CD4-positive, CD25-positive, alpha-beta regulatory T cell (primary cell): Measurements from ENCODE around the gene HERC3. TPM values are rescaled to one million over a fixed set of nuclear protein-coding genes. Genes with fewer than 3 reads are reported as not detected.

Experiments used
- ATAC-seq, 2 donors: fragments of 150-1000 bp; cut with Tn5 transposase; one replicate each; pipeline ENCODE4 v1.10.0; 2021; ENCODE audit warnings: low read depth in 2 of 2, moderate number of reproducible peaks in 2 of 2, moderate library complexity in 1 of 2
- DNase-seq, 3 donors: peaks; one replicate each; pipeline versions ENCODE4 v3.0.0 to v3.0.0-alpha.2; 2012 to 2022; ENCODE audit warnings: mixed read lengths in 1 of 3
- H3K27ac ChIP-seq: one replicate; pipeline ENCODE4 v1.7.0; 2013; ENCODE audit warnings: mild to moderate bottlenecking, low read length; ENCODE audit not compliant: insufficient read depth, poor library complexity, severe bottlenecking
- H3K27me3 ChIP-seq: one replicate; pipeline ENCODE4 v1.7.0; 2013; ENCODE audit warnings: low read length; ENCODE audit not compliant: control insufficient read depth, insufficient read depth
- H3K36me3 ChIP-seq: one replicate; pipeline ENCODE4 v1.7.0; 2013; ENCODE audit warnings: mild to moderate bottlenecking, low read length, moderate library complexity; ENCODE audit not compliant: control insufficient read depth, insufficient read depth
- H3K4me1 ChIP-seq: 2 replicates; pipeline ENCODE4 v1.7.0; 2013; ENCODE audit warnings: mild to moderate bottlenecking, low read length; ENCODE audit not compliant: insufficient read depth, control insufficient read depth, poor library complexity, severe bottlenecking
- H3K4me3 ChIP-seq: one replicate; pipeline ENCODE4 v1.7.0; 2013; ENCODE audit warnings: low read depth, mild to moderate bottlenecking, low read length, moderate library complexity
- H3K9me3 ChIP-seq, 2 experiments: 1 replicate in 1 of 2; 2 replicates in 1 of 2; pipeline ENCODE4 v1.7.0; 2013; ENCODE audit warnings: low read length in 2 of 2, mild to moderate bottlenecking in 1 of 2, moderate library complexity in 1 of 2; ENCODE audit not compliant: control insufficient read depth in 2 of 2
- H3K27ac Mint-ChIP-seq, 3 donors: one replicate each; pipeline ENCODE4 v1.8.0; 2020 to 2022; ENCODE audit warnings: mild to moderate bottlenecking in 3 of 3, mixed read lengths in 3 of 3, moderate library complexity in 2 of 3
- H3K27me3 Mint-ChIP-seq: one replicate; pipeline ENCODE4 v1.8.0; 2022; ENCODE audit warnings: mild to moderate bottlenecking, mixed read lengths
- H3K36me3 Mint-ChIP-seq: one replicate; pipeline ENCODE4 v1.8.0; 2020; ENCODE audit warnings: mixed read lengths
- H3K4me1 Mint-ChIP-seq, 4 donors: one replicate each; pipeline ENCODE4 v1.8.0; 2020 to 2022; ENCODE audit warnings: mixed read lengths in 4 of 4, mild to moderate bottlenecking in 1 of 4
- H3K4me3 Mint-ChIP-seq, 4 donors: one replicate each; pipeline ENCODE4 v1.8.0; 2020 to 2022; ENCODE audit warnings: mild to moderate bottlenecking in 4 of 4, mixed read lengths in 4 of 4, moderate library complexity in 3 of 4
- H3K9me3 Mint-ChIP-seq, 7 donors: one replicate each; pipeline ENCODE4 v1.8.0; 2020 to 2022; ENCODE audit warnings: mixed read lengths in 7 of 7, mild to moderate bottlenecking in 3 of 7, moderate library complexity in 2 of 7
- polyA plus RNA-seq, 4 donors: library from polyadenylated mRNA; unstranded; fragments of 300-500 nt; fragmentation: Illumina TruSeq; gene quantifications; one replicate each; pipeline ENCODE4 v1.2.3, GENCODE V29; 2021
- total RNA-seq: library from RNA; stranded (reverse); gene quantifications from one replicate; pipeline ENCODE4 v1.2.3, GENCODE V29; 2022

The HERC3 gene
- total and polyA plus RNA-seq, 5 donors from 2014 or later, result 35.4 to 91.4 (median 50.4) TPM

DNA sequence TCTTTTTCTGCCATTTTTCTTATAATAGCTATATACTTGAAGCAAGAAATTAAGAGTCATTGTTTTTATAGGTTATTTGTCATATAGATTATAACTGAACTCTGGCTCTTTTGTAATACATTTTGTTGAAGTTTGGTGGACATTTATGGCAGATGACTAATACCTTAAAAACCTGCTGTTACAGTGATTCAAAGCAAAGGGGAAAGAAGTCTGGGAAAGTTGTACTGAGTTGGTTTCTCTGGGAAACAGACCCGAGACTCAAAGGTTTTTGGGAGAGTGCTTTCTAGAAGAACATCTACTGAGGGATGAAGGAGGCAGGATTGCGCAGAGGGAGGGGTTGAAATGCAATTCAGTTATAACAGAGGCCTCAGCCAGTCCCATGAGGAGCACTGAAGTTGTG lies 69.5 kb downstream of the HERC3 start:
- Histone ChIP-seq H3K9me3 (no peaks in the 10 kb centered on the region), H3K27ac (no peak overlapping the region), H3K4me3 (no peak overlapping the region), H3K4me1 (no peaks in the 10 kb centered on the region), H3K27me3 (no peaks in the 10 kb centered on the region), H3K36me3 (peaks cover 57% of the 10 kb centered on the region)
- Mint-ChIP-seq H3K4me1 (peaks cover 13 to 24% (median 18%) of the 10 kb centered on the region in 4 donors), H3K36me3 (peaks cover 69% of the 10 kb centered on the region), H3K27ac (no peak overlapping the region), H3K27me3 (no peaks in the 10 kb centered on the region), H3K9me3 (peaks cover 0 to 1% (median 0%) of the 10 kb centered on the region in 7 donors), H3K4me3 (no peak overlapping the region)
- DNase-seq (no peak), ATAC-seq (no peak)

DNA sequence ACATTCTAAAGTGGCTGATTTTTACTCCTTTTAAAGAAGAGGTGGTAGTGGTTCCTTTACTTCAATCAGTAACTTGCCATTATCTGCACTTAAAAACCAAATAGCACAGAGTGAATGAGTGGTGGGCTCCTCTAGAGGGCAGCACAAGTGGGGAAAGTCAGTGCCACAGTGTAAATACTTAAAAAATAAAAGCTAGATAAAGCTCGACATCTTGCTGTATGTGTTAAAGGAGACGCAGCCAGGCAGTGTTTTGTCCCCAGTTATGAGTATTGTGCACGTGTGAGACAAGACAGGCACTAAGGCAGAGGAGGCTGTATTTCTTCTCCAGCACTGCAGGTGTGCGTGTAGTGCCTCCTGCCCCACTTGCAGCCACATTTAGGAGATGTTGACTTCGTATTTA lies 80.7 kb downstream of the HERC3 start:
- ATAC-seq, result no peak
- peak in 2 of 3 donors; percentile 26 to 56 for DNase-seq
- Histone ChIP-seq H3K27ac (no peak overlapping the region), H3K36me3 (peaks cover 60% of the 10 kb centered on the region), H3K4me3 (no peak overlapping the region), H3K27me3 (no peaks in the 10 kb centered on the region), H3K9me3 (no peaks in the 10 kb centered on the region), H3K4me1 (no peaks in the 10 kb centered on the region)
- peaks cover 0 to 2% (median 0%) of the 10 kb centered on the region in 7 donors for H3K9me3 Mint-ChIP-seq
- H3K4me3 Mint-ChIP-seq, result no peak overlapping the region
- H3K4me1 Mint-ChIP-seq, result peaks cover 0 to 11% (median 8%) of the 10 kb centered on the region in 4 donors
- no peaks in the 10 kb centered on the region for H3K27me3 Mint-ChIP-seq
- peaks cover 51% of the 10 kb centered on the region for H3K36me3 Mint-ChIP-seq
- no peak overlapping the region for H3K27ac Mint-ChIP-seq

DNA sequence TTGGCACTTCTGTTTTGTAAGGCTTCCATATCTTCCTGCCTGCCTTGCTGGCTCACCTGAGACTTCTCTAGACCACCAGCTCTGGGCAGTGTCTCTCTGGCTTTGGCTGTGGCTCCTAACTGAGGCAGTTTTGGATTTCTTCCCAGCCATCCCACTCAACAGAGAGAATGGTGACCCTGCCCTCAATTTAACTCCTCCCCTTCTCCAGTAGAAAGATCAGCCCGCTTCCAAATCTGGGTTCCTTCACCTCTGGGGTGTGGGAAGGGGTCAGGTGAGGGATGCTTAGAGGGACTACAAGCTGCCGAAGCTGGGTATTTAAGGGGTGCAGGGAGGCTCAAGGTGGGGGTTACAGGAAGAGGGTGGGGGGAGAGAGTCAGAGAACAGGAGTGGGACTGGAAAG lies 81.6 kb downstream of the HERC3 start:
- H3K27ac ChIP-seq, result no peak overlapping the region
- peak overlapping the region in 1 of 3 donors; percentile 45 for H3K27ac Mint-ChIP-seq
- H3K9me3 Mint-ChIP-seq, result peaks cover 0 to 2% (median 0%) of the 10 kb centered on the region in 7 donors
- H3K36me3 ChIP-seq, result peaks cover 64% of the 10 kb centered on the region
- H3K4me3 ChIP-seq, result no peak overlapping the region
- no peak overlapping the region for H3K4me3 Mint-ChIP-seq
- peaks cover 0 to 14% (median 8%) of the 10 kb centered on the region in 4 donors for H3K4me1 Mint-ChIP-seq
- H3K36me3 Mint-ChIP-seq, result peaks cover 52% of the 10 kb centered on the region
- no peak for ATAC-seq
- no peaks in the 10 kb centered on the region for H3K9me3 ChIP-seq
- H3K27me3 ChIP-seq, result no peaks in the 10 kb centered on the region
- no peaks in the 10 kb centered on the region for H3K27me3 Mint-ChIP-seq
- no peaks in the 10 kb centered on the region for H3K4me1 ChIP-seq
- no peak for DNase-seq

DNA sequence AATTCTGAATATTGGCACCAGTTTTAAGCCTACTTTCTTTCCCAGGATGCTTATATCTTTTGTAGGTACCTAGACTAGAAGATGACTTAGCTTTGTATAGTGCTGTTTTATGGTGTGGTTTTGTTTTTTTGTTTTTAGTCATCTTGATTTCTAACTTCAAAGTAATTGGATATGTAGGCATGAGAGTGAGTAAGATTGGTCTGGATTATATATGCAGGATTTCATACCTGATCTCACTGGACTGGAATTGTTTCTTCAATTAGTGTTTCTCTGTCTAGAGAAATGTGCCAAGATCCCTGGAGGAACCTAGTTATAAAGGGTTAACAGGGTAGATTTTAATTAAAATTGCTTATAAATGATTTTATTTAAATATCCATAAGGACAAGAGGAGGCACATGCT lies 82.3 kb downstream of the HERC3 start:
- peak overlapping the region in 1 of 3 donors; percentile 45 for H3K27ac Mint-ChIP-seq
- peaks cover 55% of the 10 kb centered on the region for H3K36me3 Mint-ChIP-seq
- H3K4me3 Mint-ChIP-seq, result no peak overlapping the region
- H3K27ac ChIP-seq, result no peak overlapping the region
- no peaks in the 10 kb centered on the region for H3K9me3 ChIP-seq
- no peaks in the 10 kb centered on the region for H3K27me3 Mint-ChIP-seq
- ATAC-seq, result no peak
- DNase-seq, result no peak
- peaks cover 0 to 19% (median 8%) of the 10 kb centered on the region in 4 donors for H3K4me1 Mint-ChIP-seq
- H3K9me3 Mint-ChIP-seq, result peaks cover 0 to 2% (median 0%) of the 10 kb centered on the region in 7 donors
- peaks cover 65% of the 10 kb centered on the region for H3K36me3 ChIP-seq
- no peaks in the 10 kb centered on the region for H3K4me1 ChIP-seq
- H3K27me3 ChIP-seq, result no peaks in the 10 kb centered on the region
- no peak overlapping the region for H3K4me3 ChIP-seq

DNA sequence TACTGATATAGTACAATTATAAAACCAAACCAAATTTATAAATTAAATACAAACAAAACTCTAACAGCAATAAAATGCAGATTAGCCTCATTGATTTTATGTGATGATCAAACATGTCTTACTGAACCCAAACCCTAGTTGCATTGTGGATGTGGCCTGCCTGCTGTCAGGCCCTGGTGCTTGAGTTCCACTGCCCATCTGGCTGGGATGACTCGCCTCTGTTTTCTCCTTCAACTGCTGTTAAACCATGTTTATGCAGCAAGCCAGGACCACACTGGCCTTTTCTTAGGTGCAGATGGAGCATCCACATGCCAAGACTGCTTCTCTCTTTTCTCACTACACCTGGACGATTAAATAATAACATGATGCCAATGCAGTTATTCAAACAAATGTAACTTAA lies 82.7 kb downstream of the HERC3 start:
- Mint-ChIP-seq H3K27me3 (no peaks in the 10 kb centered on the region), H3K9me3 (peaks cover 0 to 2% (median 0%) of the 10 kb centered on the region in 7 donors), H3K4me3 (no peak overlapping the region), H3K4me1 (peaks cover 0 to 19% (median 9%) of the 10 kb centered on the region in 4 donors), H3K27ac (no peak overlapping the region), H3K36me3 (peaks cover 56% of the 10 kb centered on the region)
- Histone ChIP-seq H3K27ac (no peak overlapping the region), H3K4me3 (no peak overlapping the region), H3K4me1 (no peaks in the 10 kb centered on the region), H3K36me3 (peaks cover 65% of the 10 kb centered on the region), H3K27me3 (no peaks in the 10 kb centered on the region), H3K9me3 (no peaks in the 10 kb centered on the region)
- ATAC-seq (no peak), DNase-seq (no peak)

DNA sequence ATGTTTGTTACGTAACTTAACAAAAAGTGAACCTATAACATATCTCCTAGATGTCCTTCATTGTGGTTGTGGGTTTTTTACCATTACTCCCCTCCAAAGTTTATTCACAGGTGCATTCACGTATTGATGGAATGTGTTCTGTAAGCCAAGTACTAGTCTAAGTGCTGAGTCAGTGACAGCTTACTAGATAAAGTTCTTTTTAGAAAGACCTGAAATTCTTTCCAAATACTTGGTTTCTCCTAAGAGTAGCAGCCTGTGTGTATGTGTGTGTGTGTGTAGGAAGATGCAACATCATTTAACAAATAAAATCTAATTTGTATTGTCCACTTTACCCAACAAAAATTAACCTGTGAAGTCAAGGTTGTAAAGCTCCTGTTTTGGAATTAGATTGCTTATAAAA lies 83.3 kb downstream of the HERC3 start:
- H3K4me3 ChIP-seq, result no peak overlapping the region
- ATAC-seq (no peak), DNase-seq (no peak)
- H3K27ac ChIP-seq, result no peak overlapping the region
- H3K27me3 Mint-ChIP-seq, result no peaks in the 10 kb centered on the region
- no peak overlapping the region for H3K4me3 Mint-ChIP-seq
- no peaks in the 10 kb centered on the region for H3K27me3 ChIP-seq
- no peak overlapping the region for H3K27ac Mint-ChIP-seq
- peaks cover 66% of the 10 kb centered on the region for H3K36me3 ChIP-seq
- H3K36me3 Mint-ChIP-seq, result peaks cover 55% of the 10 kb centered on the region
- peaks cover 0 to 19% (median 9%) of the 10 kb centered on the region in 4 donors for H3K4me1 Mint-ChIP-seq
- H3K4me1 ChIP-seq, result no peaks in the 10 kb centered on the region
- no peaks in the 10 kb centered on the region for H3K9me3 ChIP-seq
- H3K9me3 Mint-ChIP-seq, result peaks cover 0 to 2% (median 0%) of the 10 kb centered on the region in 7 donors

DNA sequence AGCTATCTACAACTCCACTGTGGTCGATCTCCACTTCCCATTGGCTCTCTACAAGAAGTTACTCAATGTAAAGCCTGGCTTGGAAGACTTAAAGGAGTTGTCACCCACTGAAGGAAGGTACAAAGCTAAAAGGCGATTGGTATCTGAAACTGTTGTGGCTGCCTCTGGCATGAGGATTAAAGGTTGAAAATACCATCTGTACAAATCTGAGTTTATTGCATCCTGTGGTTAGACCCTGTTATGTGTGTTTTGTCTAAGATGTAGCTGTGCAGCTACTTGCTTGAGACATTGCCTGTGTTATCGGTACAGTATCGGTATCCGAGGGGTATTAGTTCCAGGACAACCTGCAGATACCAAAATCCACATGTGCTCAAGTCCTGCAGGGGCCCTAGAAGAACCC lies 88.9 kb downstream of the HERC3 start:
- Histone ChIP-seq H3K9me3 (peaks cover 0 to 4% of the 10 kb centered on the region in 2 experiments), H3K4me1 (no peaks in the 10 kb centered on the region), H3K27me3 (no peaks in the 10 kb centered on the region), H3K4me3 (no peak overlapping the region), H3K27ac (no peak overlapping the region), H3K36me3 (peaks cover 69% of the 10 kb centered on the region)
- Mint-ChIP-seq H3K4me1 (peaks cover 0 to 8% (median 1%) of the 10 kb centered on the region in 4 donors), H3K4me3 (no peak overlapping the region), H3K9me3 (peaks cover 0 to 2% (median 0%) of the 10 kb centered on the region in 7 donors), H3K27me3 (no peaks in the 10 kb centered on the region), H3K36me3 (peaks cover 74% of the 10 kb centered on the region), H3K27ac (no peak overlapping the region)
- no peak for ATAC-seq
- no peak for DNase-seq

DNA sequence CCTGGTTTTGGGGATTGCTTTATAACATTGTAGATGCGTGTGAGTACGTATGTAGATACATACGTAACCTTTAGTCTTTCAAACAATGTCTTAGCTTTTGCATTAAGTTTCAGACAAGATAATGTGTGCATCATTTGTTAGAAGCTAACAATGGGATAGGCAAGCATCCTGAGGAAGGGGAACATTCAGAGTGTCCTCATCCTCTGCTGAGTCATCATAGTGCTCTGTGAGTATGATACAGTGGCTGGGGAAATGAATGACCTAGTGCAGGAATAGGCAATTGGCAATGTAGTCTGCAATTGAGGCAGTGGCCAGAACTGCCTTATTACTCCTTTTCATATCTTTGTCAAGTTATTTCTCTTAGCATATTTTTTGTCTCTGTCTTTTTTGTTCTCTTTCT lies 98.1 kb downstream of the HERC3 start:
- ATAC-seq (no peak), DNase-seq (no peak)
- Mint-ChIP-seq H3K9me3 (no peaks in the 10 kb centered on the region), H3K27me3 (no peaks in the 10 kb centered on the region), H3K4me1 (peaks cover 0 to 7% (median 5%) of the 10 kb centered on the region in 4 donors), H3K27ac (peak overlapping the region in 2 of 3 donors; percentile 21 to 28), H3K4me3 (no peak overlapping the region), H3K36me3 (peaks cover 49% of the 10 kb centered on the region)
- no peak overlapping the region for H3K27ac ChIP-seq
- H3K4me1 ChIP-seq, result no peaks in the 10 kb centered on the region
- H3K4me3 ChIP-seq, result no peak overlapping the region
- H3K9me3 ChIP-seq, result no peaks in the 10 kb centered on the region
- H3K27me3 ChIP-seq, result no peaks in the 10 kb centered on the region
- peaks cover 64% of the 10 kb centered on the region for H3K36me3 ChIP-seq
